Endothelial cell of umbilical vein (primary cell): Measurements from ENCODE around the gene TAOK1.

Experiments used
- JUN ChIP-seq: IDR thresholded peaks from 2 replicates; pipeline ENCODE4 v1.6.1; 2011; ENCODE audit warnings: borderline replicate concordance, low read depth; ENCODE audit not compliant: insufficient read length, insufficient read depth
- MYC ChIP-seq: IDR thresholded peaks from one replicate; pipeline ENCODE4 v1.6.1; 2011; ENCODE audit warnings: mild to moderate bottlenecking, low read depth, low read length
- POLR2AphosphoS5 ChIP-seq: IDR thresholded peaks from 2 replicates; pipeline ENCODE4 v1.6.1; 2012; ENCODE audit warnings: low read depth, mild to moderate bottlenecking, control low read depth, low read length, moderate library complexity; ENCODE audit not compliant: insufficient read depth
- TF ChIP-seq, protein P1 (sequence below), 2 donors: IDR thresholded peaks; 1 replicate in 1 of 2; 2 replicates in 1 of 2; pipeline ENCODE4 v1.5.1; 2011; ENCODE audit warnings: low read length in 2 of 2, mild to moderate bottlenecking in 2 of 2, moderate library complexity in 2 of 2, control low read depth in 1 of 2, inconsistent platforms in 1 of 2, low read depth in 1 of 2; ENCODE audit not compliant: insufficient read depth in 1 of 2; ENCODE audit errors: extremely low read depth in 1 of 2

- TF ChIP-seq, protein P1, sequence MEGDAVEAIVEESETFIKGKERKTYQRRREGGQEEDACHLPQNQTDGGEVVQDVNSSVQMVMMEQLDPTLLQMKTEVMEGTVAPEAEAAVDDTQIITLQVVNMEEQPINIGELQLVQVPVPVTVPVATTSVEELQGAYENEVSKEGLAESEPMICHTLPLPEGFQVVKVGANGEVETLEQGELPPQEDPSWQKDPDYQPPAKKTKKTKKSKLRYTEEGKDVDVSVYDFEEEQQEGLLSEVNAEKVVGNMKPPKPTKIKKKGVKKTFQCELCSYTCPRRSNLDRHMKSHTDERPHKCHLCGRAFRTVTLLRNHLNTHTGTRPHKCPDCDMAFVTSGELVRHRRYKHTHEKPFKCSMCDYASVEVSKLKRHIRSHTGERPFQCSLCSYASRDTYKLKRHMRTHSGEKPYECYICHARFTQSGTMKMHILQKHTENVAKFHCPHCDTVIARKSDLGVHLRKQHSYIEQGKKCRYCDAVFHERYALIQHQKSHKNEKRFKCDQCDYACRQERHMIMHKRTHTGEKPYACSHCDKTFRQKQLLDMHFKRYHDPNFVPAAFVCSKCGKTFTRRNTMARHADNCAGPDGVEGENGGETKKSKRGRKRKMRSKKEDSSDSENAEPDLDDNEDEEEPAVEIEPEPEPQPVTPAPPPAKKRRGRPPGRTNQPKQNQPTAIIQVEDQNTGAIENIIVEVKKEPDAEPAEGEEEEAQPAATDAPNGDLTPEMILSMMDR (IDR thresholded peaks at IDR 0.05; ENCODE audit: extremely low read depth in 1 of 2, insufficient read depth in 1 of 2, low read depth in 1 of 2, low read length in 2 of 2) = peak in 1 of 2 donors; percentile 53
- no peak for TF ChIP-seq MYC
- TF ChIP-seq POLR2AphosphoS5 = peak; percentile 85
- TF ChIP-seq JUN = peak; percentile 16
Measured at GRCh38 chr17:29585080-29585751, 195.1 kb downstream of the TAOK1 start.
